ENCODE results near the gene ZNF358.

DNA sequence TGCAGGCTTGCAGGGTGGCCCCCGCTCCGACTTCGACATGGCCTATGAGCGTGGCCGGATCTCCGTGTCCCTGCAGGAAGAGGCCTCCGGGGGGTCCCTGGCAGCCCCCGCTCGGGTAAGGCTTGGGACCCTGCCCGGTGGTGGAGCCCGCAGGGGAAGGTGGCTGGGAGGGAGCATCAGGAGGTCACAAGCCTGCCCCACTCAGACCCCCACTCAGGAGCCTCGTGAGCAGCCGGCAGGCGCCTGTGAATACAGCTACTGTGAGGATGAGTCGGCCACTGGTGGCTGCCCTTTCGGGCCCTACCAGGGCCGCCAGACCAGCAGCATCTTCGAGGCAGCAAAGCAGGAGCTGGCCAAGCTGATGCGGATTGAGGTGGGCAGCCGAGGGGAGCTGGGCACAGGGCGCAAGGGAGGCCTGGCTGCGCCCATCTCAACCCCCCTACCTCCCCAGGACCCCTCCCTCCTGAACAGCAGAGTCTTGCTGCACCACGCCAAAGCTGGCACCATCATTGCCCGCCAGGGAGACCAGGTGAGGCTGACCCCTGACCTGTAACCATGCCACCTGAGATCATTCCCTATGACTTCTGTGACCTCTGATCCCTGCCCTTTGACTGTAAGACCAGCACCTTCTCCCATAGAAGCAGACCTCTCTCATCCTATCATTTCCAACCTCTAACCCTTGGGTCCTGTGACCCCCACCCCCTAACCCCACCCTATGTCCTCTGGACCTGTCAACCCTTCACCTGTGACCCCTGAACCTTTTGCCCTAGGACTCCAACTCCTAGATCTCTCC lies 26.8 kb downstream of the ZNF358 start:
- no peak for TF ChIP-seq POLR2A (IDR thresholded peaks at IDR 0.05)
- TF ChIP-seq CTCF (IDR thresholded peaks at IDR 0.05): no peak
- TF ChIP-seq POLR2AphosphoS5 (IDR thresholded peaks at IDR 0.05): no peak
- no peak for TF ChIP-seq EP300 (IDR thresholded peaks at IDR 0.05)

Measured in sigmoid colon (tissue), 4 donors.